Sigmoid colon (tissue), 7 donors: ENCODE data around the gene SEC24D. TPM values are rescaled to one million over a fixed set of nuclear protein-coding genes. Genes with fewer than 3 reads are reported as not detected.

Experiments
- DNase-seq: peaks from one replicate; pipeline ENCODE4 v3.0.0-alpha.2; 2019
- H3K27ac ChIP-seq, 4 donors: fragments of 200-600 bp; sonication (generic); one replicate each; pipeline ENCODE4 v1.5.1; 2016 to 2019; ENCODE audit warnings: mild to moderate bottlenecking in 1 of 4
- H3K27me3 ChIP-seq, 3 donors: fragments of 200-600 bp; sonication (generic); one replicate each; pipeline ENCODE4 v1.5.1; 2019; ENCODE audit warnings: mild to moderate bottlenecking in 1 of 3
- H3K36me3 ChIP-seq, 4 donors: fragments of 200-600 bp; sonication (generic); one replicate each; pipeline ENCODE4 v1.5.1; 2016 to 2019
- H3K4me1 ChIP-seq, 4 donors: fragments of 200-600 bp; sonication (generic); one replicate each; pipeline ENCODE4 v1.5.1; 2017 to 2019
- H3K4me3 ChIP-seq, 4 donors: fragments of 200-600 bp; sonication (generic); one replicate each; pipeline ENCODE4 v1.5.1; 2017 to 2019; ENCODE audit warnings: mild to moderate bottlenecking in 2 of 4, moderate library complexity in 1 of 4
- H3K9me3 ChIP-seq, 4 donors: fragments of 200-600 bp in 3 of 4; sonication (generic) in 3 of 4; one replicate each; pipeline versions ENCODE4 v1.5.1 to v1.6.1; 2013 to 2019
- CTCF ChIP-seq, 4 experiments: fragments of 450-650 bp in 3 of 4; fragments of 200-600 bp in 1 of 4; IDR thresholded peaks; one replicate each; pipeline ENCODE4 v1.5.1; 2016 to 2019; ENCODE audit warnings: antibody characterized with exemption in 4 of 4, mild to moderate bottlenecking in 3 of 4, moderate library complexity in 2 of 4
- EP300 ChIP-seq, 4 donors: sonication (generic); formaldehyde crosslinking; IDR thresholded peaks; one replicate each; pipeline ENCODE4 v1.6.1; 2017; ENCODE audit warnings: antibody characterized with exemption in 4 of 4
- POLR2A ChIP-seq, 2 donors: fragments of 450-650 bp; IDR thresholded peaks; one replicate each; pipeline ENCODE4 v1.6.1; 2016; ENCODE audit warnings: antibody characterized with exemption in 2 of 2, mild to moderate bottlenecking in 2 of 2, moderate library complexity in 2 of 2
- POLR2AphosphoS5 ChIP-seq, 4 donors: sonication (generic); formaldehyde crosslinking; IDR thresholded peaks; one replicate each; pipeline ENCODE4 v1.6.1; 2017; ENCODE audit warnings: antibody characterized with exemption in 4 of 4
- WGBS, 2 donors: extraction: QIAGEN DNeasy Blood & Tissue Kit; methylation state at CpG; one replicate each; pipeline ENCODE4 v1.1.7; 2013; 5-methylcytosine and 5-hydroxymethylcytosine counted together
- intact Hi-C: fragments of 100-400 bp; cut with DNase I; formaldehyde crosslinking; loops from one replicate; pipeline ENCODE4 v1.15.1; 2023
- polyA plus RNA-seq, 3 donors: library from polyadenylated mRNA; stranded (reverse); fragments of 200-250 nt; gene quantifications; one replicate each; pipeline ENCODE4 v1.2.3, GENCODE V29; 2013
- total RNA-seq, 4 donors: library from RNA; depleted of rRNA; stranded (reverse); fragments of >200 nt; gene quantifications; one replicate each; pipeline ENCODE4 v1.1.0, GENCODE V29; 2016
- donor health status: healthy with polysubstance abuse.
- donor health status: Bipolar disorder and iron deficiency.
- donor health status: healthy.

SEC24D gene
- total and polyA plus RNA-seq, 7 donors = 18.6 to 42.4 (median 27.6) TPM

GRCh38 chr4:118839221-118839927 lies 3.4 kb upstream of the SEC24D start:
- TF ChIP-seq POLR2A (IDR thresholded peaks at IDR 0.05) (no peak), POLR2AphosphoS5 (IDR thresholded peaks at IDR 0.05) (no peak), EP300 (IDR thresholded peaks at IDR 0.05) (no peak), CTCF (IDR thresholded peaks at IDR 0.05) (no peak)
- Histone ChIP-seq H3K4me1 (peaks cover 0 to 11% (median 8%) of the 10 kb centered on the region in 4 donors), H3K36me3 (no peaks in the 10 kb centered on the region), H3K9me3 (no peaks in the 10 kb centered on the region), H3K27me3 (no peaks in the 10 kb centered on the region), H3K27ac (no peak overlapping the region), H3K4me3 (no peak overlapping the region)
- 71 to 78% methylated on average over 3 of the region's 3 CpGs for WGBS, 2 donors
- no peak for DNase-seq
- intact Hi-C loops = loop anchor here (5.0 kb wide), 2 partner anchors 48 to 67 kb away; partner anchors contain the start of gene SYNPO2

GRCh38 chr4:118837121-118837507 lies 1.2 kb upstream of the SEC24D start:
- Histone ChIP-seq H3K4me1 (peaks cover 0 to 33% (median 19%) of the 10 kb centered on the region in 4 donors), H3K4me3 (no peak overlapping the region), H3K36me3 (peaks cover 0 to 14% (median 2%) of the 10 kb centered on the region in 4 donors), H3K27ac (peak overlapping the region in 1 of 4 donors; percentile 98), H3K9me3 (no peaks in the 10 kb centered on the region), H3K27me3 (no peaks in the 10 kb centered on the region)
- TF ChIP-seq POLR2A (IDR thresholded peaks at IDR 0.05) = no peak
- no peak for TF ChIP-seq POLR2AphosphoS5 (IDR thresholded peaks at IDR 0.05)
- no peak for TF ChIP-seq CTCF (IDR thresholded peaks at IDR 0.05)
- TF ChIP-seq EP300 (IDR thresholded peaks at IDR 0.05) = no peak
- no peak for DNase-seq
- WGBS, 2 donors = 60 to 84% methylated on average over 4 of the region's 4 CpGs
- intact Hi-C loops = loop anchor here (2.0 to 5.0 kb wide), 3 partner anchors 50 to 132 kb away; partner anchors contain the start of gene SYNPO2

GRCh38 chr4:118836301-118837120 lies 585 bp upstream of the SEC24D start:
- Histone ChIP-seq H3K4me1 (peaks cover 0 to 37% (median 22%) of the 10 kb centered on the region in 4 donors), H3K4me3 (peak overlapping the region; percentile 83 to 93 (median 89)), H3K9me3 (no peaks in the 10 kb centered on the region), H3K36me3 (peaks cover 0 to 20% (median 5%) of the 10 kb centered on the region in 4 donors), H3K27me3 (no peaks in the 10 kb centered on the region), H3K27ac (peak overlapping the region; percentile 96 to 98 (median 98))
- peak; percentile 73 for DNase-seq
- WGBS, 2 donors = 1 to 5% methylated on average over 29 of the region's 29 CpGs
- intact Hi-C loops = loop anchor here (2.0 to 5.0 kb wide), 3 partner anchors 51 to 132 kb away; partner anchors contain the start of gene SYNPO2
- TF ChIP-seq CTCF (IDR thresholded peaks at IDR 0.05) (no peak), EP300 (IDR thresholded peaks at IDR 0.05) (no peak), POLR2AphosphoS5 (IDR thresholded peaks at IDR 0.05) (no peak), POLR2A (IDR thresholded peaks at IDR 0.05) (no peak)

GRCh38 chr4:118834960-118835569 lies 861 bp downstream of the SEC24D start:
- peaks cover 0 to 25% (median 6%) of the 10 kb centered on the region in 4 donors for H3K36me3 ChIP-seq
- TF ChIP-seq POLR2AphosphoS5 (IDR thresholded peaks at IDR 0.05) (peak; percentile 61 to 86 (median 67)), EP300 (IDR thresholded peaks at IDR 0.05) (no peak), POLR2A (IDR thresholded peaks at IDR 0.05) (peak; percentile 41 to 53)
- H3K4me1 ChIP-seq = peaks cover 0 to 37% (median 26%) of the 10 kb centered on the region in 4 donors
- intact Hi-C loops = loop anchor here (5.0 kb wide), 2 partner anchors 52 to 63 kb away; partner anchors contain the start of gene SYNPO2
- H3K27me3 ChIP-seq = no peaks in the 10 kb centered on the region
- no peaks in the 10 kb centered on the region for H3K9me3 ChIP-seq
- 0 to 1% methylated on average over 13 of the region's 13 CpGs for WGBS, 2 donors
- peak overlapping the region; percentile 96 to 98 (median 98) for H3K27ac ChIP-seq
- peak overlapping the region; percentile 83 to 93 (median 89) for H3K4me3 ChIP-seq
- DNase-seq = peak; percentile 86
